HG02763 (cell line): ENCODE measurements around the gene POLR2H.
A peak's percentile ranks its signal among the peaks of the same experiment; 100 is the strongest.

ENCODE experiments used
- ATAC-seq: cut with Tn5 transposase; IDR thresholded peaks from one replicate; pipeline ENCODE4 v1.9.1; 2021; ENCODE audit warnings: mild to moderate bottlenecking, moderate library complexity; ENCODE audit not compliant: unreplicated experiment

The POLR2H gene

GRCh38 chr3:184384856-184385422 lies 23.4 kb downstream of the POLR2H start:
- ATAC-seq = no peak

GRCh38 chr3:184386047-184386806 lies 24.7 kb downstream of the POLR2H start:
- no peak for ATAC-seq

GRCh38 chr3:184387174-184387714 lies 25.7 kb downstream of the POLR2H start:
- no peak for ATAC-seq

GRCh38 chr3:184388164-184388935 lies 26.8 kb downstream of the POLR2H start:
- no peak for ATAC-seq

GRCh38 chr3:184388936-184389230 lies 27.4 kb downstream of the POLR2H start:
- no peak for ATAC-seq

- no peak for ATAC-seq
Measured at GRCh38 chr3:184389384-184389783, 27.9 kb downstream of the POLR2H start.

- no peak for ATAC-seq
Measured at GRCh38 chr3:184389935-184390528, 28.5 kb downstream of the POLR2H start.

- no peak for ATAC-seq
Measured at GRCh38 chr3:184391266-184391665, 29.8 kb downstream of the POLR2H start.

- no peak for ATAC-seq
Measured at GRCh38 chr3:184395320-184395660, 33.8 kb downstream of the POLR2H start.

- ATAC-seq = no peak
Measured at GRCh38 chr3:184399410-184399809, 37.9 kb downstream of the POLR2H start.

- ATAC-seq = no peak
Measured at GRCh38 chr3:184405075-184406030, 43.8 kb downstream of the POLR2H start.

GRCh38 chr3:184409331-184409926 lies 47.9 kb downstream of the POLR2H start:
- no peak for ATAC-seq

GRCh38 chr3:184409946-184410500 lies 48.5 kb downstream of the POLR2H start:
- ATAC-seq = no peak

- no peak for ATAC-seq
Measured at GRCh38 chr3:184414418-184415202, 53.1 kb downstream of the POLR2H start.

GRCh38 chr3:184415203-184415490 lies 53.6 kb downstream of the POLR2H start:
- ATAC-seq = no peak

GRCh38 chr3:184417619-184418327 lies 56.3 kb downstream of the POLR2H start:
- ATAC-seq = peak; percentile 71
